Suprapubic skin (tissue), 4 donors: ENCODE results near the gene CASKIN2.

Experiments
- POLR2A ChIP-seq, 2 donors: fragments of 450-650 bp; IDR thresholded peaks; one replicate each; pipeline ENCODE4 v1.6.1; 2017; ENCODE audit warnings: antibody characterized with exemption in 2 of 2, mild to moderate bottlenecking in 2 of 2, moderate library complexity in 2 of 2
- POLR2AphosphoS5 ChIP-seq, 3 donors: sonication (generic); formaldehyde crosslinking; IDR thresholded peaks; one replicate each; pipeline ENCODE4 v1.6.1; 2017; ENCODE audit warnings: antibody characterized with exemption in 3 of 3
- TF ChIP-seq, protein P1 (sequence below), 2 donors: fragments of 200-600 bp in 1 of 2; fragments of 450-650 bp in 1 of 2; sonication (generic) in 1 of 2; IDR thresholded peaks; one replicate each; pipeline ENCODE4 v1.5.1; 2016 to 2019; ENCODE audit warnings: antibody characterized with exemption in 2 of 2, mild to moderate bottlenecking in 1 of 2, moderate library complexity in 1 of 2

DNA sequence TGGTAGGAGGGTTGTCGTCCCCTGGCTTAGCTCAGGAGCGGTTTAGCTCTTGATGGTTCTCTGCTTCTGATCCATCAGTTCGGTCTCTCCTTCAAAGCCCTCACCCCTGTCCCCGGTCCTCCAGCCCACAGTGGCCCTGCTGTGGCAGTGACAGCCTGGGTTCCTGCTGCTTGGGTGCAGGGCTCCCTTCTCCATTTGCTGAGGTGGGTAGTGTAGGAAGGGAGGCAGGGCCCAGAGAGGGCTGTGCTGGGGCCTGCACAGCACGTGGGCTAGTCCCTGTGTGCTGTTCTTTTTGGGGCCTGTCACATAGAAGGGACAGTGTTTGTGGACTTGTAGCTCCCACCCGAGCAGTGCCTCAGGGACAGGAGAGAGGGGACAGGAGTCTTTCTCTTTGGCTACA is 40.6 kb downstream of the CASKIN2 start:
- TF ChIP-seq, protein P1, sequence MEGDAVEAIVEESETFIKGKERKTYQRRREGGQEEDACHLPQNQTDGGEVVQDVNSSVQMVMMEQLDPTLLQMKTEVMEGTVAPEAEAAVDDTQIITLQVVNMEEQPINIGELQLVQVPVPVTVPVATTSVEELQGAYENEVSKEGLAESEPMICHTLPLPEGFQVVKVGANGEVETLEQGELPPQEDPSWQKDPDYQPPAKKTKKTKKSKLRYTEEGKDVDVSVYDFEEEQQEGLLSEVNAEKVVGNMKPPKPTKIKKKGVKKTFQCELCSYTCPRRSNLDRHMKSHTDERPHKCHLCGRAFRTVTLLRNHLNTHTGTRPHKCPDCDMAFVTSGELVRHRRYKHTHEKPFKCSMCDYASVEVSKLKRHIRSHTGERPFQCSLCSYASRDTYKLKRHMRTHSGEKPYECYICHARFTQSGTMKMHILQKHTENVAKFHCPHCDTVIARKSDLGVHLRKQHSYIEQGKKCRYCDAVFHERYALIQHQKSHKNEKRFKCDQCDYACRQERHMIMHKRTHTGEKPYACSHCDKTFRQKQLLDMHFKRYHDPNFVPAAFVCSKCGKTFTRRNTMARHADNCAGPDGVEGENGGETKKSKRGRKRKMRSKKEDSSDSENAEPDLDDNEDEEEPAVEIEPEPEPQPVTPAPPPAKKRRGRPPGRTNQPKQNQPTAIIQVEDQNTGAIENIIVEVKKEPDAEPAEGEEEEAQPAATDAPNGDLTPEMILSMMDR (IDR thresholded peaks at IDR 0.05): no peak
- TF ChIP-seq POLR2AphosphoS5 (IDR thresholded peaks at IDR 0.05) (no peak), POLR2A (IDR thresholded peaks at IDR 0.05) (no peak)
